GM23338 (cell line): Measurements from ENCODE around the gene CDK5RAP2. TPM values are rescaled to one million over a fixed set of nuclear protein-coding genes. Genes with fewer than 3 reads are reported as not detected.

Experiments used
- ATAC-seq: fragments of 200-7000 bp; cut with Tn5 transposase; 3 replicates; pipeline ENCODE4 v1.9.1; 2020
- DNase-seq: peaks from one replicate; pipeline ENCODE4 v3.0.0-alpha.2; 2015; ENCODE audit warnings: low spot score
- H2AFZ ChIP-seq: fragments of 200-600 bp; sonication (generic); 2 replicates; pipeline ENCODE4 v1.8.0; 2016; ENCODE audit warnings: antibody characterized with exemption, mild to moderate bottlenecking, moderate library complexity
- H3F3A ChIP-seq: fragments of 200-600 bp; sonication (generic); replicated peaks from 2 replicates; pipeline ENCODE4 v1.8.0; 2017; ENCODE audit warnings: antibody characterized with exemption, mixed run types, low read depth
- H3K27ac ChIP-seq: fragments of 200-600 bp; sonication (generic); 2 replicates; pipeline ENCODE4 v1.6.1; 2016; ENCODE audit warnings: low read depth
- H3K27me3 ChIP-seq: fragments of 200-600 bp; sonication (generic); 2 replicates; pipeline ENCODE4 v1.8.0; 2016; ENCODE audit warnings: mild to moderate bottlenecking, mixed run types, moderate library complexity; ENCODE audit not compliant: insufficient read depth
- H3K36me3 ChIP-seq: fragments of 200-600 bp; sonication (generic); 2 replicates; pipeline ENCODE4 v1.8.0; 2016; ENCODE audit warnings: mild to moderate bottlenecking; ENCODE audit not compliant: insufficient read depth
- H3K4me1 ChIP-seq: fragments of 200-600 bp; sonication (generic); 2 replicates; pipeline ENCODE4 v1.8.0; 2016; ENCODE audit warnings: mild to moderate bottlenecking, moderate library complexity; ENCODE audit not compliant: insufficient read depth
- H3K4me2 ChIP-seq: fragments of 200-600 bp; sonication (generic); 2 replicates; pipeline ENCODE4 v1.7.1; 2017; ENCODE audit warnings: mixed run types
- H3K4me3 ChIP-seq: fragments of 200-600 bp; sonication (generic); 2 replicates; pipeline ENCODE4 v1.6.1; 2016; ENCODE audit warnings: mixed run types
- H3K79me2 ChIP-seq: fragments of 200-600 bp; sonication (generic); replicated peaks from 2 replicates; pipeline ENCODE4 v1.8.0; 2017; ENCODE audit warnings: mild to moderate bottlenecking; ENCODE audit not compliant: insufficient read depth
- H3K9me2 ChIP-seq: fragments of 200-600 bp; sonication (generic); 2 replicates; pipeline ENCODE4 v1.8.0; 2017; ENCODE audit not compliant: insufficient read depth
- H4K20me1 ChIP-seq: fragments of 200-600 bp; sonication (generic); replicated peaks from 2 replicates; pipeline ENCODE4 v1.8.0; 2017; ENCODE audit warnings: mild to moderate bottlenecking; ENCODE audit not compliant: insufficient read depth
- H3K27ac Mint-ChIP-seq: 2 replicates; pipeline ENCODE4 v1.8.0; 2020; ENCODE audit warnings: inconsistent platforms, mild to moderate bottlenecking, moderate library complexity, mixed read lengths
- H3K27me3 Mint-ChIP-seq: 3 replicates; pipeline ENCODE4 v1.8.0; 2022; ENCODE audit warnings: low read depth, mild to moderate bottlenecking, moderate library complexity, mixed read lengths, inconsistent platforms; ENCODE audit not compliant: insufficient read depth, poor library complexity
- H3K36me3 Mint-ChIP-seq: 3 replicates; pipeline ENCODE4 v1.8.0; 2021; ENCODE audit warnings: low read depth, mild to moderate bottlenecking, inconsistent platforms, moderate library complexity, mixed read lengths
- H3K4me1 Mint-ChIP-seq: 3 replicates; pipeline ENCODE4 v1.8.0; 2020; ENCODE audit warnings: mild to moderate bottlenecking, inconsistent platforms, mixed read lengths
- H3K4me3 Mint-ChIP-seq: 3 replicates; pipeline ENCODE4 v1.8.0; 2021; ENCODE audit warnings: moderate library complexity, mild to moderate bottlenecking, inconsistent platforms, mixed read lengths
- H3K9me3 Mint-ChIP-seq: 3 replicates; pipeline ENCODE4 v1.8.0; 2020; ENCODE audit warnings: moderate library complexity, mild to moderate bottlenecking, inconsistent platforms, mixed read lengths
- CREB1 ChIP-seq: fragments of 250-450 bp; sonication (Bioruptor Pico); IDR thresholded peaks from 2 replicates; pipeline ENCODE4 v1.5.0; 2020; ENCODE audit warnings: low read depth, mild to moderate bottlenecking, moderate library complexity
- CTCF ChIP-seq, 2 experiments: fragments of 200-600 bp in 1 of 2; sonication (generic) in 1 of 2; conservative IDR thresholded peaks; 2 replicates each; pipeline versions ENCODE4 v1.5.1 to v1.6.1; 2016 to 2017; ENCODE audit warnings: antibody characterized with exemption in 2 of 2, low read depth in 2 of 2, mild to moderate bottlenecking in 2 of 2, moderate library complexity in 1 of 2
- EZH2 ChIP-seq: fragments of 200-600 bp; sonication (generic); IDR thresholded peaks from one replicate; pipeline ENCODE4 v1.8.0; 2017; ENCODE audit warnings: antibody characterized with exemption, mild to moderate bottlenecking, low read depth; ENCODE audit not compliant: unreplicated experiment
- EZH2phosphoT487 ChIP-seq: fragments of 200-600 bp; sonication (generic); IDR thresholded peaks from one replicate; pipeline ENCODE4 v1.8.1; 2018; ENCODE audit warnings: antibody characterized with exemption; ENCODE audit not compliant: unreplicated experiment
- JUNB ChIP-seq: IDR thresholded peaks from one replicate; pipeline ENCODE4 v1.6.1; 2016; ENCODE audit warnings: antibody characterized with exemption; ENCODE audit not compliant: unreplicated experiment
- NANOG ChIP-seq: IDR thresholded peaks from 2 replicates; pipeline ENCODE4 v1.6.1; 2016; ENCODE audit warnings: antibody characterized with exemption, borderline replicate concordance
- POLR2AphosphoS5 ChIP-seq: IDR thresholded peaks from 2 replicates; pipeline ENCODE4 v1.6.1; 2016; ENCODE audit warnings: antibody characterized with exemption, low read depth
- STAT1 ChIP-seq: IDR thresholded peaks from one replicate; pipeline ENCODE4 v1.6.1; 2016; ENCODE audit warnings: antibody characterized with exemption; ENCODE audit not compliant: unreplicated experiment
- ZNF114 ChIP-seq: fragments of 250-450 bp; sonication (Bioruptor Pico); IDR thresholded peaks from 2 replicates; pipeline ENCODE4 v1.5.0; 2020; ENCODE audit warnings: mild to moderate bottlenecking, moderate library complexity
- ZNF331 ChIP-seq: fragments of 250-450 bp; sonication (Bioruptor Pico); IDR thresholded peaks from 2 replicates; pipeline ENCODE4 v1.5.0; 2020; ENCODE audit warnings: low read depth, mild to moderate bottlenecking, moderate library complexity
- polyA plus RNA-seq: library from polyadenylated mRNA; unstranded; fragments of >200 nt; fragmentation: Nextera tagmentation; extraction: Ambion mirVana; gene quantifications from 2 replicates; pipeline ENCODE4 v1.2.1, GENCODE V29; 2016
- total RNA-seq: library from RNA; depleted of rRNA; stranded (reverse); fragments of >200 nt; shearing (Covaris generic); gene quantifications from 2 replicates; pipeline ENCODE4 v1.2.3, GENCODE V29; 2014
- TF ChIP-seq, protein P1 (sequence below): IDR thresholded peaks from one replicate; pipeline ENCODE4 v1.6.1; 2018; ENCODE audit warnings: antibody characterized with exemption; ENCODE audit not compliant: unreplicated experiment
- TF ChIP-seq, protein P2 (sequence below): IDR thresholded peaks from 2 replicates; pipeline ENCODE4 v1.6.1; 2016; ENCODE audit warnings: antibody characterized with exemption
- TF ChIP-seq, protein P3 (sequence below): fragments of 250-450 bp; sonication (Bioruptor Pico); IDR thresholded peaks from 2 replicates; pipeline ENCODE4 v1.5.0; 2020; ENCODE audit warnings: mild to moderate bottlenecking, moderate library complexity

Gene CDK5RAP2
- total and polyA plus RNA-seq, 2 experiments from 2014 or later, result 50.7 to 65.7 TPM

DNA sequence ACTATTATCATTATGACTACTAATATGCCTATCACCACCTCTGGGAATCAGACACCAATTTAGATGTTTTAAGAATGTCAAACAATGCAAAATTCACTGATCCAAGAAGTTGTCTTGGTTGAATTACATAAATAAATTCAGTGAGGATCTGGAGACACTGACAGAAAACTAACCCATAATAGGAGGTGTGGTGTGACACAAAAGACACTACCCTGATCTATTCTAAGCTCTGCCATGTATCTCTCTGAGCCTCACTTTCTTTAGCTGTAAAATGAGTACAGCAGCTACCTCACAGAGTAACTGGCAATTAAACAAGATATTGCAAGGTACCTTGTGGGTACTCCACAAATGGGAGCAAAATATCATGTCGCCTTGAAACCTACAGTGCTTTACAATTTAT, 7.5 kb downstream of the CDK5RAP2 start:
- H3K36me3 ChIP-seq, result peaks cover 38% of the 10 kb centered on the region; the same call in 1 of the 2 replicates
- peaks cover 61% of the 10 kb centered on the region for H3K79me2 ChIP-seq

More for the DNA sequence above, 7.5 kb downstream of the CDK5RAP2 start:
- peaks cover 40% of the 10 kb centered on the region for H3K36me3 Mint-ChIP-seq
- H2AFZ ChIP-seq, result no peak overlapping the region
- H3K4me1 Mint-ChIP-seq, result no peaks in the 10 kb centered on the region
- no peak overlapping the region for H3K27ac ChIP-seq
- H3K4me3 Mint-ChIP-seq, result no peak overlapping the region
- TF ChIP-seq CTCF (conservative IDR thresholded peaks at IDR 0.05; ENCODE audit: low read depth in 2 of 2) (no peak), ZNF331 (CRISPR knock-in tag) (no peak), EZH2 (no peak), NANOG (no peak), STAT1 (no peak), EZH2phosphoT487 (no peak), ZNF114 (no peak), CREB1 (no peak), JUNB (no peak), POLR2AphosphoS5 (no peak)
- TF ChIP-seq, protein P1, sequence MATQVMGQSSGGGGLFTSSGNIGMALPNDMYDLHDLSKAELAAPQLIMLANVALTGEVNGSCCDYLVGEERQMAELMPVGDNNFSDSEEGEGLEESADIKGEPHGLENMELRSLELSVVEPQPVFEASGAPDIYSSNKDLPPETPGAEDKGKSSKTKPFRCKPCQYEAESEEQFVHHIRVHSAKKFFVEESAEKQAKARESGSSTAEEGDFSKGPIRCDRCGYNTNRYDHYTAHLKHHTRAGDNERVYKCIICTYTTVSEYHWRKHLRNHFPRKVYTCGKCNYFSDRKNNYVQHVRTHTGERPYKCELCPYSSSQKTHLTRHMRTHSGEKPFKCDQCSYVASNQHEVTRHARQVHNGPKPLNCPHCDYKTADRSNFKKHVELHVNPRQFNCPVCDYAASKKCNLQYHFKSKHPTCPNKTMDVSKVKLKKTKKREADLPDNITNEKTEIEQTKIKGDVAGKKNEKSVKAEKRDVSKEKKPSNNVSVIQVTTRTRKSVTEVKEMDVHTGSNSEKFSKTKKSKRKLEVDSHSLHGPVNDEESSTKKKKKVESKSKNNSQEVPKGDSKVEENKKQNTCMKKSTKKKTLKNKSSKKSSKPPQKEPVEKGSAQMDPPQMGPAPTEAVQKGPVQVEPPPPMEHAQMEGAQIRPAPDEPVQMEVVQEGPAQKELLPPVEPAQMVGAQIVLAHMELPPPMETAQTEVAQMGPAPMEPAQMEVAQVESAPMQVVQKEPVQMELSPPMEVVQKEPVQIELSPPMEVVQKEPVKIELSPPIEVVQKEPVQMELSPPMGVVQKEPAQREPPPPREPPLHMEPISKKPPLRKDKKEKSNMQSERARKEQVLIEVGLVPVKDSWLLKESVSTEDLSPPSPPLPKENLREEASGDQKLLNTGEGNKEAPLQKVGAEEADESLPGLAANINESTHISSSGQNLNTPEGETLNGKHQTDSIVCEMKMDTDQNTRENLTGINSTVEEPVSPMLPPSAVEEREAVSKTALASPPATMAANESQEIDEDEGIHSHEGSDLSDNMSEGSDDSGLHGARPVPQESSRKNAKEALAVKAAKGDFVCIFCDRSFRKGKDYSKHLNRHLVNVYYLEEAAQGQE, result no peak
- TF ChIP-seq, protein P2, sequence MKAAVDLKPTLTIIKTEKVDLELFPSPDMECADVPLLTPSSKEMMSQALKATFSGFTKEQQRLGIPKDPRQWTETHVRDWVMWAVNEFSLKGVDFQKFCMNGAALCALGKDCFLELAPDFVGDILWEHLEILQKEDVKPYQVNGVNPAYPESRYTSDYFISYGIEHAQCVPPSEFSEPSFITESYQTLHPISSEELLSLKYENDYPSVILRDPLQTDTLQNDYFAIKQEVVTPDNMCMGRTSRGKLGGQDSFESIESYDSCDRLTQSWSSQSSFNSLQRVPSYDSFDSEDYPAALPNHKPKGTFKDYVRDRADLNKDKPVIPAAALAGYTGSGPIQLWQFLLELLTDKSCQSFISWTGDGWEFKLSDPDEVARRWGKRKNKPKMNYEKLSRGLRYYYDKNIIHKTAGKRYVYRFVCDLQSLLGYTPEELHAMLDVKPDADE, result no peak
- TF ChIP-seq, protein P3, sequence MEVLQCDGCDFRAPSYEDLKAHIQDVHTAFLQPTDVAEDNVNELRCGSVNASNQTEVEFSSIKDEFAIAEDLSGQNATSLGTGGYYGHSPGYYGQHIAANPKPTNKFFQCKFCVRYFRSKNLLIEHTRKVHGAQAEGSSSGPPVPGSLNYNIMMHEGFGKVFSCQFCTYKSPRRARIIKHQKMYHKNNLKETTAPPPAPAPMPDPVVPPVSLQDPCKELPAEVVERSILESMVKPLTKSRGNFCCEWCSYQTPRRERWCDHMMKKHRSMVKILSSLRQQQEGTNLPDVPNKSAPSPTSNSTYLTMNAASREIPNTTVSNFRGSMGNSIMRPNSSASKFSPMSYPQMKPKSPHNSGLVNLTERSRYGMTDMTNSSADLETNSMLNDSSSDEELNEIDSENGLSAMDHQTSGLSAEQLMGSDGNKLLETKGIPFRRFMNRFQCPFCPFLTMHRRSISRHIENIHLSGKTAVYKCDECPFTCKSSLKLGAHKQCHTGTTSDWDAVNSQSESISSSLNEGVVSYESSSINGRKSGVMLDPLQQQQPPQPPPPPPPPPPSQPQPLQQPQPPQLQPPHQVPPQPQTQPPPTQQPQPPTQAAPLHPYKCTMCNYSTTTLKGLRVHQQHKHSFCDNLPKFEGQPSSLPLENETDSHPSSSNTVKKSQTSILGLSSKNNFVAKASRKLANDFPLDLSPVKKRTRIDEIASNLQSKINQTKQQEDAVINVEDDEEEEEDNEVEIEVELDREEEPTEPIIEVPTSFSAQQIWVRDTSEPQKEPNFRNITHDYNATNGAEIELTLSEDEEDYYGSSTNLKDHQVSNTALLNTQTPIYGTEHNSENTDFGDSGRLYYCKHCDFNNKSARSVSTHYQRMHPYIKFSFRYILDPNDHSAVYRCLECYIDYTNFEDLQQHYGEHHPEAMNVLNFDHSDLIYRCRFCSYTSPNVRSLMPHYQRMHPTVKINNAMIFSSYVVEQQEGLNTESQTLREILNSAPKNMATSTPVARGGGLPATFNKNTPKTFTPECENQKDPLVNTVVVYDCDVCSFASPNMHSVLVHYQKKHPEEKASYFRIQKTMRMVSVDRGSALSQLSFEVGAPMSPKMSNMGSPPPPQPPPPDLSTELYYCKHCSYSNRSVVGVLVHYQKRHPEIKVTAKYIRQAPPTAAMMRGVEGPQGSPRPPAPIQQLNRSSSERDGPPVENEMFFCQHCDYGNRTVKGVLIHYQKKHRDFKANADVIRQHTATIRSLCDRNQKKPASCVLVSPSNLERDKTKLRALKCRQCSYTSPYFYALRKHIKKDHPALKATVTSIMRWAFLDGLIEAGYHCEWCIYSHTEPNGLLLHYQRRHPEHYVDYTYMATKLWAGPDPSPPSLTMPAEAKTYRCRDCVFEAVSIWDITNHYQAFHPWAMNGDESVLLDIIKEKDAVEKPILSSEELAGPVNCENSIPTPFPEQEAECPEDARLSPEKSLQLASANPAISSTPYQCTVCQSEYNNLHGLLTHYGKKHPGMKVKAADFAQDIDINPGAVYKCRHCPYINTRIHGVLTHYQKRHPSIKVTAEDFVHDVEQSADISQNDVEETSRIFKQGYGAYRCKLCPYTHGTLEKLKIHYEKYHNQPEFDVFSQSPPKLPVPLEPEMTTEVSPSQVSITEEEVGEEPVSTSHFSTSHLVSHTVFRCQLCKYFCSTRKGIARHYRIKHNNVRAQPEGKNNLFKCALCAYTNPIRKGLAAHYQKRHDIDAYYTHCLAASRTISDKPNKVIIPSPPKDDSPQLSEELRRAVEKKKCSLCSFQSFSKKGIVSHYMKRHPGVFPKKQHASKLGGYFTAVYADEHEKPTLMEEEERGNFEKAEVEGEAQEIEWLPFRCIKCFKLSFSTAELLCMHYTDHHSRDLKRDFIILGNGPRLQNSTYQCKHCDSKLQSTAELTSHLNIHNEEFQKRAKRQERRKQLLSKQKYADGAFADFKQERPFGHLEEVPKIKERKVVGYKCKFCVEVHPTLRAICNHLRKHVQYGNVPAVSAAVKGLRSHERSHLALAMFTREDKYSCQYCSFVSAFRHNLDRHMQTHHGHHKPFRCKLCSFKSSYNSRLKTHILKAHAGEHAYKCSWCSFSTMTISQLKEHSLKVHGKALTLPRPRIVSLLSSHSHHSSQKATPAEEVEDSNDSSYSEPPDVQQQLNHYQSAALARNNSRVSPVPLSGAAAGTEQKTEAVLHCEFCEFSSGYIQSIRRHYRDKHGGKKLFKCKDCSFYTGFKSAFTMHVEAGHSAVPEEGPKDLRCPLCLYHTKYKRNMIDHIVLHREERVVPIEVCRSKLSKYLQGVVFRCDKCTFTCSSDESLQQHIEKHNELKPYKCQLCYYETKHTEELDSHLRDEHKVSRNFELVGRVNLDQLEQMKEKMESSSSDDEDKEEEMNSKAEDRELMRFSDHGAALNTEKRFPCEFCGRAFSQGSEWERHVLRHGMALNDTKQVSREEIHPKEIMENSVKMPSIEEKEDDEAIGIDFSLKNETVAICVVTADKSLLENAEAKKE (CRISPR knock-in tag), result no peak
- H3K9me2 ChIP-seq, result no peaks in the 10 kb centered on the region
- H3K27me3 Mint-ChIP-seq, result no peaks in the 10 kb centered on the region
- no peak overlapping the region for H3K4me3 ChIP-seq
- H3K9me3 Mint-ChIP-seq, result no peaks in the 10 kb centered on the region
- H4K20me1 ChIP-seq, result peaks cover 30% of the 10 kb centered on the region
- H3F3A ChIP-seq, result no peaks in the 10 kb centered on the region
- H3K27ac Mint-ChIP-seq, result no peak overlapping the region
- H3K27me3 ChIP-seq, result no peaks in the 10 kb centered on the region
- H3K4me2 ChIP-seq, result no peak overlapping the region
- DNase-seq, result no peak
- H3K4me1 ChIP-seq, result no peaks in the 10 kb centered on the region
- ATAC-seq, result no peak
